PFSK-1 (cell line): Measurements from ENCODE around the gene HPCAL4.

ENCODE experiments used
- FOXP2 ChIP-seq: optimal IDR thresholded peaks from 2 replicates; pipeline ENCODE3; 2011; ENCODE audit warnings: borderline replicate concordance, control low read depth, inconsistent platforms; ENCODE audit not compliant: insufficient read depth; ENCODE audit errors: extremely low read length, extremely low read depth
- POLR2AphosphoS5 ChIP-seq: IDR thresholded peaks from 2 replicates; pipeline ENCODE4 v1.6.1; 2012; ENCODE audit warnings: low read depth, mild to moderate bottlenecking, control low read depth, low read length, moderate library complexity
- SIN3A ChIP-seq: IDR thresholded peaks from 2 replicates; pipeline ENCODE4 v1.6.1; 2012; ENCODE audit warnings: mild to moderate bottlenecking, low read length, moderate library complexity, borderline replicate concordance; ENCODE audit not compliant: insufficient read depth
- TAF1 ChIP-seq: IDR thresholded peaks from 2 replicates; pipeline ENCODE4 v1.6.1; 2012; ENCODE audit warnings: low read length, control low read depth, borderline replicate concordance; ENCODE audit not compliant: insufficient read depth
- TF ChIP-seq, protein P1 (sequence below), 2 experiments: IDR thresholded peaks; 2 replicates each; pipeline versions ENCODE4 v1.6.1 to v1.8.0; 2011 to 2012; ENCODE audit warnings: low read depth in 2 of 2, low read length in 2 of 2, control low read depth in 1 of 2, inconsistent platforms in 1 of 2, mild to moderate bottlenecking in 1 of 2, moderate library complexity in 1 of 2; ENCODE audit not compliant: insufficient read depth in 1 of 2

HPCAL4 gene

DNA sequence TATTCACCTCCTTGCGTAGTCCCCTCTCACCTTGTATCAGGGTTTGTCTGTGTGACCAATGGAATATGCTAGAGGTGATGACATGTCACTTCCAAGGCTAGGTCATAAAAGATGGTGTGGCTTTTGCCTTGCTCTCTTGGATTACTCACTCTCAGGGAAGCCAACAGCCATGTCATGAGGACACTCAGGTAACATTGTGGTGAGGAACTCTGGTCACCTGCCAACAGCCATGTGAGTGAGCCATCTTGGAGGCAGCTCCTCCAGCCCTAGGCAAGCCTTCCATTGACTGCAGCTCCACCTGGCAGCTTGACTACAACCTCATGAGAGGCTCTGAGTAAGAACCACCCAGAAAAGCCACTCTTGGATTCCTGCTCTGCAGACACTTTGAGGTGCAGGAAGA is 40.8 kb downstream of the HPCAL4 start:
- no peak for TF ChIP-seq SIN3A
- TF ChIP-seq TAF1, result no peak
- TF ChIP-seq, protein P1, sequence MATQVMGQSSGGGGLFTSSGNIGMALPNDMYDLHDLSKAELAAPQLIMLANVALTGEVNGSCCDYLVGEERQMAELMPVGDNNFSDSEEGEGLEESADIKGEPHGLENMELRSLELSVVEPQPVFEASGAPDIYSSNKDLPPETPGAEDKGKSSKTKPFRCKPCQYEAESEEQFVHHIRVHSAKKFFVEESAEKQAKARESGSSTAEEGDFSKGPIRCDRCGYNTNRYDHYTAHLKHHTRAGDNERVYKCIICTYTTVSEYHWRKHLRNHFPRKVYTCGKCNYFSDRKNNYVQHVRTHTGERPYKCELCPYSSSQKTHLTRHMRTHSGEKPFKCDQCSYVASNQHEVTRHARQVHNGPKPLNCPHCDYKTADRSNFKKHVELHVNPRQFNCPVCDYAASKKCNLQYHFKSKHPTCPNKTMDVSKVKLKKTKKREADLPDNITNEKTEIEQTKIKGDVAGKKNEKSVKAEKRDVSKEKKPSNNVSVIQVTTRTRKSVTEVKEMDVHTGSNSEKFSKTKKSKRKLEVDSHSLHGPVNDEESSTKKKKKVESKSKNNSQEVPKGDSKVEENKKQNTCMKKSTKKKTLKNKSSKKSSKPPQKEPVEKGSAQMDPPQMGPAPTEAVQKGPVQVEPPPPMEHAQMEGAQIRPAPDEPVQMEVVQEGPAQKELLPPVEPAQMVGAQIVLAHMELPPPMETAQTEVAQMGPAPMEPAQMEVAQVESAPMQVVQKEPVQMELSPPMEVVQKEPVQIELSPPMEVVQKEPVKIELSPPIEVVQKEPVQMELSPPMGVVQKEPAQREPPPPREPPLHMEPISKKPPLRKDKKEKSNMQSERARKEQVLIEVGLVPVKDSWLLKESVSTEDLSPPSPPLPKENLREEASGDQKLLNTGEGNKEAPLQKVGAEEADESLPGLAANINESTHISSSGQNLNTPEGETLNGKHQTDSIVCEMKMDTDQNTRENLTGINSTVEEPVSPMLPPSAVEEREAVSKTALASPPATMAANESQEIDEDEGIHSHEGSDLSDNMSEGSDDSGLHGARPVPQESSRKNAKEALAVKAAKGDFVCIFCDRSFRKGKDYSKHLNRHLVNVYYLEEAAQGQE (IDR thresholded peaks at IDR 0.05; ENCODE audit: insufficient read depth in 1 of 2, low read depth in 2 of 2, low read length in 2 of 2), result no peak
- TF ChIP-seq POLR2AphosphoS5, result no peak
- no peak for TF ChIP-seq FOXP2

DNA sequence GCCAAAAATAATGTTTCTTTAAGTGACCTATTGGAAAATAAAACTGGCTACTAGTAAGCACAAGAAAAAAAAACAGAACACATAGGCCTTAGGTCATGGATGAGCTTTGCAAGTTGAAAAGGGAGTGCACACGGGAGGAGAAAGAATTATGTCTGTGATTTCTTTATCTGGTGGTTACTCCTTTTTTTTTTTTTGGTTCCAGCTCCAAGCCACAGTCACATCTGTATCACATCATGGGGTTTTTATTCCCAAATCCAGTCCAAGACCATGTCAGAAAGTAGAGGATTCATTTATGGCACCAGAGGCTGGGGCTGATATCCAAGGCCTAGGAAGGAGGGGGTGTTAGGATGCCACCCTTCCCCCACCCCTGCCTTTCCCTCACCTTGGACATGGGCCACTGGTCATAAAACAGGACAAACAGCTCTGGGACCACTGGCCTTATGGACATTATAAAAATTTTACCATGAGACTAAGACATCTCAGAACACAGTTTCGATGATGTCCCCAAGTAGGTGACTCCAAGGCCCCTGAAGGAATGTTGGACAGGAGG is 41.5 kb downstream of the HPCAL4 start:
- no peak for TF ChIP-seq SIN3A
- no peak for TF ChIP-seq POLR2AphosphoS5
- no peak for TF ChIP-seq FOXP2
- TF ChIP-seq, protein P1 (IDR thresholded peaks at IDR 0.05; ENCODE audit: insufficient read depth in 1 of 2, low read depth in 2 of 2, low read length in 2 of 2), result no peak
- TF ChIP-seq TAF1, result no peak

DNA sequence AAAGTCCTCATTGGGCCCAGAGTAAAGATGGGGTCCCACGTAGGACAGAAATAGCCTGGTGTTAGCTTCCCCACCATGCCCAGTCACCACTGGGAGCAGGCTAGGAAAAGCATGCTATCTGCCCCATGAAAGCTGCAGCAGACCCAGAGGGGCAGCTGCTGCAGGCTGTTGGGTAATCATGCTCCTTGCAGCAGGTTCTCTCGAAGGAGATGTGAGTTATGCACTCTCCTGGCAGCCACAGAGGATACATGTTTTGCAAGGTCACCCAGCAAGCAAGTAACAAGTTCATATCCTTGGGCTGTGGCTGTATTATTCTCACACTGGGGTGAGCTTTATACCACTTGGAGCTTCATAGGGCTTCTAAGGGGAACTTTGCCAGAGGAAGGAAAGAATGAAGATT is 42.7 kb downstream of the HPCAL4 start:
- TF ChIP-seq SIN3A (no peak), TAF1 (no peak), POLR2AphosphoS5 (no peak), FOXP2 (no peak)
- TF ChIP-seq, protein P1 (IDR thresholded peaks at IDR 0.05; ENCODE audit: insufficient read depth in 1 of 2, low read depth in 2 of 2, low read length in 2 of 2), result no peak

DNA sequence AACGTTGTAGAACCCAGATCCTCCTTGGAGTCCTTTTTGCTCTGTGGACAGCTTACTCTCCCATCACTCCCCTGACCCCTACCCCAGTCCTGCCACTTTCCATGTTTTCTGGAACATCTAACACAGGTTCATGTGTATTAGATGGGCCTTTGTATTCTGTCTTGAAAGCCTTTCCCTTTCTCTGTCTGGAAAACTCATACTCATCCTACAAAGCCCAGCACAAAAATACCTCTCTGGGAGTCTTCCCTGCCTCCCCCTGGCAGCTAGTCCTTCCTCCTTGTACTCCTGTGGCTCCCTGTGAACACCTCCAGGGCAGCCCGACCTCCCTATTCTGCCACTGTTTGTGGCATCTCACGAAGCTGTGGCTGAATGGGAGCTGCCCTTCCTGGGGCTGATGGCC is 44.0 kb downstream of the HPCAL4 start:
- TF ChIP-seq FOXP2, result no peak

DNA sequence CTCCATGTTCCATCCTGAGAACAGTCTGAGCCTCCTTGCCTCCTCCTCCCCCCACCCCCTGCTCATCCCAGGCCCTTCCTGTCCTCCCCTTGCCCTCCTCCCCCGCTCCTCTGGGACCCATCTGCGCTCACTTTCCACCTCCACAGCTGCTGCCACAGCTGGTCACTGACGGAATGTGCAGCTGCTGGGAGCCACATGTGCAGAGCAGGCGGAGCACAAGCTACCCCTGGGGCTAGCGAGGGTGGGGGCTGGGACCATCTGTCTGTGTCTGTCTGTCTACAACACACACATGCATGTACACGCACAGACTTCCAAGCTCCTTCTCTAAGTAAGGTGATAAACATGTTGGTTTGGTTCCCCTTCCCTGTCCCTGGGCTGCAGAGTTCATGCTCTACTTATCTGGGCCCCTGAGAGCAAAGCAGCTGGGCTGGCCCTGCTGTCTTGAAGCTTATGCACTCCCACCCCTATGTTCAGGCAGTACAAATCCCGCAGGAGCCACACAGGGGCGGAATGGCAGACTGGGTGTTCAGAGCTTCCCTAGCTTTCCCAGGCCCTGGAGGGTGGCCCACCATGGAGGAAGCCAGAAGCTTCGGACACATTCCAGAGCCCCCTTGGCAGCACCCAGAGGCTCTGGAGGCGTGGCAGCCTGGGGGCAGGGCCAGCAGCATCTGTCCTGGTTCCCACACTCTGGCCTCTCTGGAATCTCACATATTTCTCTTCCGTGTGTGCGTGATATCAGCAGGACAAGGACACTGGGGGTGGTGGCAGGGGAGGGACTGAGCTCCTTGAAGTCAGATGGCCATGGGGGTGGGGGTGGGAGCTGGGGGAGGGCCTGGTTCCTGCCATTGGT is 44.8 kb downstream of the HPCAL4 start:
- no peak for TF ChIP-seq FOXP2
- TF ChIP-seq TAF1, result no peak
- TF ChIP-seq POLR2AphosphoS5, result no peak
- TF ChIP-seq, protein P1 (IDR thresholded peaks at IDR 0.05; ENCODE audit: insufficient read depth in 1 of 2, low read depth in 2 of 2, low read length in 2 of 2), result no peak
- no peak for TF ChIP-seq SIN3A
